HCT116 (cell line): ENCODE measurements around the gene CREB3L1. TPM values are rescaled to one million over a fixed set of nuclear protein-coding genes. Genes with fewer than 3 reads are reported as not detected.

ENCODE experiments used
- ATAC-seq: fragments of 200-7000 bp; cut with Tn5 transposase; 2 replicates; pipeline ENCODE4 v1.9.1; 2020; ENCODE audit warnings: mild to moderate bottlenecking, moderate library complexity
- BruUV-seq: library from RNA; stranded (reverse); fragments of 400-500 nt; replicated peaks from 2 replicates; lab custom pipeline; 2021; lab: Mats Ljungman, UMichigan
- CTCF ChIA-PET: fragments of 300-600 bp; sonication (Branson Sonifier 250); formaldehyde crosslinking; loops from one replicate; lab custom pipeline; 2021; ENCODE audit warnings: antibody characterized with exemption; lab: Charles Lee
- POLR2A ChIA-PET: fragments of 300-600, 350-600 bp; sonication (Branson Sonifier 250); formaldehyde crosslinking; loops from one replicate; lab custom pipeline; 2021; ENCODE audit warnings: antibody characterized with exemption; lab: Charles Lee
- RAD21 ChIA-PET, 2 experiments: fragments of 300-600 bp; sonication (Branson Sonifier 250); formaldehyde crosslinking; loops; one replicate each; lab custom pipeline; 2023; ENCODE audit warnings: low total read pairs in 2 of 2; ENCODE audit not compliant: uncharacterized antibody in 2 of 2, unreplicated experiment in 2 of 2, low non-redundant PET in 1 of 2; lab: Charles Lee
- DNase-seq: peaks from one replicate; pipeline ENCODE4 v3.0.0-alpha.2; 2010; ENCODE audit warnings: low read depth, low spot score
- H2AFZ ChIP-seq: fragments of 200-600 bp; shearing (Covaris generic), sonication (generic); 2 replicates; pipeline ENCODE4 v1.6.1; 2017; ENCODE audit warnings: low read depth, mixed run types, mixed read lengths, antibody characterized with exemption, low read length; ENCODE audit not compliant: poor library complexity, severe bottlenecking
- H3K27ac ChIP-seq: 2 replicates; pipeline ENCODE4 v1.5.1; 2012; ENCODE audit warnings: low read depth, low read length
- H3K27me3 ChIP-seq: fragments of 200-600 bp; sonication (generic); 2 replicates; pipeline ENCODE4 v1.6.1; 2016; ENCODE audit warnings: mixed run types, low read length, mixed read lengths; ENCODE audit not compliant: insufficient read depth
- H3K36me3 ChIP-seq, 2 experiments: fragments of 200-500 bp in 1 of 2; fragments of 200-600 bp in 1 of 2; sonication (Bioruptor generic) in 1 of 2; sonication (generic) in 1 of 2; 2 replicates each; pipeline versions ENCODE4 v1.5.1 to v1.6.1; 2014 to 2016; ENCODE audit warnings: low read length in 2 of 2, inconsistent platforms in 1 of 2, mixed read lengths in 1 of 2, mixed run types in 1 of 2; ENCODE audit not compliant: insufficient read depth in 2 of 2, control insufficient read depth in 1 of 2
- H3K4me1 ChIP-seq, 2 experiments: fragments of 200-600 bp in 1 of 2; sonication (generic) in 1 of 2; 2 replicates each; pipeline versions ENCODE4 v1.5.1 to v1.6.1; 2012 to 2017; ENCODE audit warnings: low read length in 2 of 2, inconsistent platforms in 1 of 2, mild to moderate bottlenecking in 1 of 2, mixed read lengths in 1 of 2, mixed run types in 1 of 2, moderate library complexity in 1 of 2; ENCODE audit not compliant: insufficient read depth in 2 of 2, control insufficient read depth in 1 of 2
- H3K4me2 ChIP-seq: fragments of 200-600 bp; sonication (generic); 2 replicates; pipeline ENCODE4 v1.6.1; 2017; ENCODE audit warnings: mixed run types, low read length, mixed read lengths
- H3K4me3 ChIP-seq, 2 experiments: fragments of 200-600 bp in 1 of 2; sonication (generic) in 1 of 2; replicated peaks in 1 of 2; 2 replicates each; pipeline ENCODE4 v1.5.1; 2011 to 2016; ENCODE audit warnings: low read length in 2 of 2, control low read depth in 1 of 2, low read depth in 1 of 2, mild to moderate bottlenecking in 1 of 2, mixed read lengths in 1 of 2, mixed run types in 1 of 2
- H3K79me2 ChIP-seq: fragments of 200-600 bp; sonication (generic); 2 replicates; pipeline ENCODE4 v1.6.1; 2017; ENCODE audit warnings: mild to moderate bottlenecking, mixed run types, low read length, moderate library complexity, mixed read lengths; ENCODE audit not compliant: insufficient read depth
- H3K9ac ChIP-seq: fragments of 200-600 bp; sonication (generic); 2 replicates; pipeline ENCODE4 v1.6.1; 2016; ENCODE audit warnings: low read length, mixed read lengths
- H3K9me2 ChIP-seq: fragments of 200-600 bp; sonication (generic), shearing (Covaris generic); 2 replicates; pipeline ENCODE4 v1.6.1; 2017; ENCODE audit warnings: mixed run types, mild to moderate bottlenecking, moderate library complexity; ENCODE audit not compliant: insufficient read depth
- H3K9me3 ChIP-seq, 2 experiments: fragments of 200-500 bp in 1 of 2; fragments of 200-600 bp in 1 of 2; sonication (Bioruptor generic) in 1 of 2; sonication (generic) in 1 of 2; 2 replicates each; pipeline ENCODE4 v1.6.1; 2014 to 2017; ENCODE audit warnings: low read length in 2 of 2, mixed read lengths in 2 of 2, inconsistent platforms in 1 of 2, low read depth in 1 of 2, mild to moderate bottlenecking in 1 of 2, mixed run types in 1 of 2, moderate library complexity in 1 of 2; ENCODE audit not compliant: control insufficient read depth in 1 of 2, insufficient read depth in 1 of 2
- H4K20me1 ChIP-seq: fragments of 200-600 bp; sonication (generic), shearing (Covaris generic); 2 replicates; pipeline ENCODE4 v1.6.1; 2017; ENCODE audit warnings: mixed run types, mild to moderate bottlenecking, moderate library complexity; ENCODE audit not compliant: insufficient read depth
- CEBPB ChIP-seq: IDR thresholded peaks from 2 replicates; pipeline ENCODE4 v1.6.1; 2012; ENCODE audit warnings: low read depth
- EGR1 ChIP-seq: IDR thresholded peaks from 2 replicates; pipeline ENCODE4 v1.6.1; 2012; ENCODE audit warnings: low read depth
- POLR2A ChIP-seq: IDR thresholded peaks from 2 replicates; pipeline ENCODE4 v1.7.0; 2011; ENCODE audit warnings: borderline replicate concordance; ENCODE audit not compliant: insufficient read depth, insufficient read length; ENCODE audit errors: extremely low read depth
- POLR2AphosphoS5 ChIP-seq: IDR thresholded peaks from 2 replicates; pipeline ENCODE4 v1.6.1; 2011; ENCODE audit warnings: mild to moderate bottlenecking, low read depth, low read length, moderate library complexity
- RAD21 ChIP-seq: IDR thresholded peaks from 2 replicates; pipeline ENCODE4 v1.6.1; 2012; ENCODE audit warnings: low read depth, mild to moderate bottlenecking
- SP1 ChIP-seq: IDR thresholded peaks from 2 replicates; pipeline ENCODE4 v1.6.1; 2012; ENCODE audit warnings: low read depth
- SRF ChIP-seq: IDR thresholded peaks from 2 replicates; pipeline ENCODE4 v1.6.1; 2012; ENCODE audit warnings: low read depth
- YY1 ChIP-seq: IDR thresholded peaks from 2 replicates; pipeline ENCODE4 v1.6.1; 2011; ENCODE audit warnings: low read length, low read depth, moderate library complexity, mild to moderate bottlenecking; ENCODE audit not compliant: insufficient replicate concordance; ENCODE audit errors: extremely low read depth
- intact Hi-C: fragments of 100-400 bp; cut with micrococcal nuclease; formaldehyde crosslinking; loops from 2 replicates; pipeline ENCODE4 v1.10.0; 2022
- total RNA-seq: library from RNA; stranded (reverse); gene quantifications from one replicate; pipeline ENCODE4 v1.2.1, GENCODE V29; 2021; ENCODE audit not compliant: unreplicated experiment
- TF ChIP-seq, protein P1 (sequence below), 3 experiments: fragments of 200-600 bp in 1 of 3; sonication (generic) in 1 of 3; IDR thresholded peaks in 2 of 3; conservative IDR thresholded peaks in 1 of 3; 2 replicates each; pipeline ENCODE4 v1.5.1; 2012 to 2017; ENCODE audit warnings: low read depth in 2 of 3, low read length in 2 of 3, antibody characterized with exemption in 1 of 3, borderline replicate concordance in 1 of 3, control low read depth in 1 of 3, mild to moderate bottlenecking in 1 of 3, mixed read lengths in 1 of 3, mixed run types in 1 of 3, moderate library complexity in 1 of 3; ENCODE audit not compliant: insufficient read depth in 1 of 3

The CREB3L1 gene
- total RNA-seq, 1 experiment from 2014 or later = 0.37 TPM

GRCh38 chr11:46351606-46352005, 74.1 kb downstream of the CREB3L1 start:
- no peaks in the 10 kb centered on the region for H3K9me3 ChIP-seq
- no peaks in the 10 kb centered on the region for H3K27me3 ChIP-seq
- TF ChIP-seq EGR1 = no peak
- TF ChIP-seq POLR2AphosphoS5 = no peak
- TF ChIP-seq POLR2A = no peak
- no peak for TF ChIP-seq CEBPB
- TF ChIP-seq SP1 = no peak
- no peak for TF ChIP-seq YY1
- no peak for TF ChIP-seq RAD21
- H3K4me2 ChIP-seq = peak overlapping the region; percentile 25; the same call in 1 of the 2 replicates
- H4K20me1 ChIP-seq = peaks cover 7% of the 10 kb centered on the region; the same call in 1 of the 2 replicates
- ChIA-PET POLR2A (no interaction called here), CTCF (interaction anchor here (0.9 to 2.2 kb wide), 15 partner anchors 9 to 505 kb away, joined by 3 to 10 read pairs (median 4); partner anchors contain the start of gene CHRM4), RAD21 (interaction anchor here in 1 of 2 experiments (0.6 kb wide), 1 partner anchor 37 kb away, joined by 4 read pairs; no protein-coding TSS in a partner anchor)
- intact Hi-C loops = no loop called here
- H3K79me2 ChIP-seq = peaks cover 79% of the 10 kb centered on the region
- H3K4me3 ChIP-seq = no peak overlapping the region
- peaks cover 13 to 32% of the 10 kb centered on the region in 2 experiments; a peak in 3 of 4 replicates for H3K4me1 ChIP-seq
- ATAC-seq (no peak), DNase-seq (no peak)
- 0 out of 4 replicates have a peak, but pooled peaks cover 0 to 2% of the 10 kb centered on the region in 2 experiments for H3K36me3 ChIP-seq
- no peak overlapping the region for H2AFZ ChIP-seq
- H3K27ac ChIP-seq = no peak overlapping the region
- no peak overlapping the region for H3K9ac ChIP-seq
- no TSS peak for BruUV-seq
- no peaks in the 10 kb centered on the region for H3K9me2 ChIP-seq

DNA sequence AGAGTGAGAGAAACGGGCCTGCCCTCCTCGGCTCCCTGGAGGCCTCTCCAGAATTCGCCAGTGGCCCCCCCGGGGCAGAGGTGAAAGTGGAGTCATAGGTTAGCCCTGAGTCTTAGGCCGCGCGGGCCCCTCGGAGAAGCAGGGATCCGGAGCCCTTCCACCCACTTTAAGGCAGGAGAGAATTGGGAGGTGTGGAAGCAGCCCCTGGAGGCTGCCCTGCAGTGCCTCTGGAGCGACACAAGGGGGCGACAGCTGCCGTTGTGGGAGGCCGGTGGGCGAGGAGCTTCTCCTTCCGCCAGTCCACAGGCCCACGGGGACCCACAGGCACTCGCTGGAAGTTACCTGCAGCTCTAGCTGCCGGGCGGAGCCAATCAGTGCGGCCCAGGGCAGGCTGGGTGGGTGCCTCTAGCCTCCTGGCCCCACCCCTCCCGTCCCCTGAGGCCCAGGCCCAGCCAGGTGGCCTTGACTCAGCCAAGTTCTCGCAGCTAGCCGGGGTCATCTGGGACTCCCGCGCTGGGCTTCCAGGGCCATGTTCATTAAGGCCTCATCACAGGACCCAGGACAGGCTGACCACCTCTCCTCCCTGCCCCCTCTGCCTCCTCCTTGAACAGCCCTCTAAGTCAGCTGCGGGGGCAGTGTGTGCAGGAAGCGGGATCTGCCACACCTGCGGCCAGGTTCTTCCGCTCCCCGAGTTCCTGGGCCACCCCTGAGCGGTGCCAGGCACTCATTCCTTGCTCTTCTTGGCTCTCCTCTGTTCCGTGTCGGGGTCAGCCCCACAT, 74.8 kb downstream of the CREB3L1 start:
- intact Hi-C loops = no loop called here
- peak overlapping the region; percentile 25; the same call in 1 of the 2 replicates for H3K4me2 ChIP-seq
- no peak overlapping the region for H2AFZ ChIP-seq
- DNase-seq = no peak
- no peak for TF ChIP-seq POLR2A
- TF ChIP-seq SRF = no peak
- TF ChIP-seq, protein P1, sequence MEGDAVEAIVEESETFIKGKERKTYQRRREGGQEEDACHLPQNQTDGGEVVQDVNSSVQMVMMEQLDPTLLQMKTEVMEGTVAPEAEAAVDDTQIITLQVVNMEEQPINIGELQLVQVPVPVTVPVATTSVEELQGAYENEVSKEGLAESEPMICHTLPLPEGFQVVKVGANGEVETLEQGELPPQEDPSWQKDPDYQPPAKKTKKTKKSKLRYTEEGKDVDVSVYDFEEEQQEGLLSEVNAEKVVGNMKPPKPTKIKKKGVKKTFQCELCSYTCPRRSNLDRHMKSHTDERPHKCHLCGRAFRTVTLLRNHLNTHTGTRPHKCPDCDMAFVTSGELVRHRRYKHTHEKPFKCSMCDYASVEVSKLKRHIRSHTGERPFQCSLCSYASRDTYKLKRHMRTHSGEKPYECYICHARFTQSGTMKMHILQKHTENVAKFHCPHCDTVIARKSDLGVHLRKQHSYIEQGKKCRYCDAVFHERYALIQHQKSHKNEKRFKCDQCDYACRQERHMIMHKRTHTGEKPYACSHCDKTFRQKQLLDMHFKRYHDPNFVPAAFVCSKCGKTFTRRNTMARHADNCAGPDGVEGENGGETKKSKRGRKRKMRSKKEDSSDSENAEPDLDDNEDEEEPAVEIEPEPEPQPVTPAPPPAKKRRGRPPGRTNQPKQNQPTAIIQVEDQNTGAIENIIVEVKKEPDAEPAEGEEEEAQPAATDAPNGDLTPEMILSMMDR (IDR thresholded peaks at IDR 0.05 in 2 of 3, conservative IDR thresholded peaks at IDR 0.05 in 1 of 3; ENCODE audit: borderline replicate concordance in 1 of 3, insufficient read depth in 1 of 3, low read depth in 2 of 3, low read length in 2 of 3) = peak; percentile 67 to 95 (median 89)
- peak; percentile 70 for TF ChIP-seq RAD21
- TF ChIP-seq, all 23 proteins: peak for 2
- peak; percentile 42 for ATAC-seq
- CTCF ChIA-PET = interaction anchor here (0.5 to 2.2 kb wide), 16 partner anchors 9 to 506 kb away, joined by 3 to 10 read pairs (median 4); partner anchors contain the start of gene CHRM4
- H3K4me3 ChIP-seq = no peak overlapping the region
- no peaks in the 10 kb centered on the region for H3K9me3 ChIP-seq
- H3K36me3 ChIP-seq = 0 out of 4 replicates have a peak, but pooled peaks cover 0 to 2% of the 10 kb centered on the region in 2 experiments
- H3K27me3 ChIP-seq = no peaks in the 10 kb centered on the region
- RAD21 ChIA-PET = interaction anchor here in 1 of 2 experiments (0.6 kb wide), 1 partner anchor 36 kb away, joined by 4 read pairs; no protein-coding TSS in a partner anchor
- peaks cover 10 to 27% of the 10 kb centered on the region in 2 experiments; a peak in 3 of 4 replicates for H3K4me1 ChIP-seq
- no peaks in the 10 kb centered on the region for H3K9me2 ChIP-seq
- H3K27ac ChIP-seq = peak overlapping the region; percentile 22; the same call in 1 of the 2 replicates
- POLR2A ChIA-PET = no interaction called here
- H3K79me2 ChIP-seq = peaks cover 86% of the 10 kb centered on the region
- H4K20me1 ChIP-seq = peaks cover 7% of the 10 kb centered on the region; the same call in 1 of the 2 replicates
- no TSS peak for BruUV-seq
- no peak overlapping the region for H3K9ac ChIP-seq
